Measurements from ENCODE around the gene METTL9.
A peak's percentile ranks its signal among the peaks of the same experiment; 100 is the strongest.
"Not testable (repeated sequence)": the region's sequence is repeated elsewhere in the genome, so short reads cannot be mapped to it uniquely, and the experiment has no call there.

The METTL9 gene

GRCh38 chr16:21574372-21574771 is 25.0 kb upstream of the METTL9 start:
- DNase-seq (ENCODE audit: low read depth in 2 of 2) = no peak

DNA sequence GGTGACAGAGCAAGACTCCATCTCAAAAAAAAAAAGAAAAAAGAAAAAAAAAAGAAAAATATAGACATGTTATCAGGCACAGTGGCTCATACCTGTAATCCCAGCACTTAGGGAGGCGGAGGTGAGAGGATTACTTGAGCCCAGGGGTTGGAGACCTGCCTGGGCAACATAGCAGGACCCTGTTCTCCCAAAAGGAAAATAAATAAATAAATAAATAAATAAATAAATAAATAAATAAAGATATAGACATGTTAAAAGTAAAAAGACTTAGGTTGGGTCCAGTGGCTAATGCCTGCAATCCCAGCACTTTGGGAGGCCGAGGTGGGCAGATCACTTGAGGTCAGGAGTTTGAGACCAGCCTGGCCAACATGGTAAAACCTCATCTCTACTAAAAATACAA is 23.1 kb upstream of the METTL9 start:
- DNase-seq (ENCODE audit: low read depth in 2 of 2) = not testable (repeated sequence)

GRCh38 chr16:21577487-21577886 is 21.9 kb upstream of the METTL9 start:
- not testable (repeated sequence) for DNase-seq (ENCODE audit: low read depth in 2 of 2)

- not testable (repeated sequence) for DNase-seq (ENCODE audit: low read depth in 2 of 2)
Measured at GRCh38 chr16:21578311-21578710, 21.1 kb upstream of the METTL9 start.

- not testable (repeated sequence) for DNase-seq (ENCODE audit: low read depth in 2 of 2)
Measured at GRCh38 chr16:21580131-21580530, 19.2 kb upstream of the METTL9 start.

GRCh38 chr16:21580807-21581206 is 18.6 kb upstream of the METTL9 start:
- no peak for DNase-seq (ENCODE audit: low read depth in 2 of 2)

GRCh38 chr16:21584817-21585216 is 14.6 kb upstream of the METTL9 start:
- no peak for DNase-seq (ENCODE audit: low read depth in 2 of 2)

- not testable (repeated sequence) for DNase-seq (ENCODE audit: low read depth in 2 of 2)
Measured at GRCh38 chr16:21588593-21588992, 10.8 kb upstream of the METTL9 start.

- DNase-seq (ENCODE audit: low read depth in 2 of 2) = no peak
Measured at GRCh38 chr16:21589551-21589950, 9.8 kb upstream of the METTL9 start.

DNA sequence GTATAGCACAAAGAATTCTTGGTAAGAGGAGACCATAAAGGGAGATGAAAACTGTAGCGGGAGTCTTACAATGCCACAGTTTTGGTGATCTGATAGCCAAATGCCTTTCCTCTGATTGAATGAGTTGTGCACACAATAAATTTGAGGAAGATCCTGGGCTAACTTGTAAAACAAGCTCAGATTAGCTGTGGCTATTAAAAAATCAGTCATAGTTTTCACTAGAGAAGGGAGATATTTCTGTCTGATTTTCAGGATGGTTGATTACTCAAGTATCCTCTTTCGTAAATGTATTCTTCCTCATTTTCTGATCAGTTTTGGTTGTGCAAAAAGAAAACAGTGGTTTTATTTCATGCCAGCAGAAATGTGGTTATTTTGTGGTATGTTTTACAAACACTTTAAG is 9.1 kb upstream of the METTL9 start:
- no peak for DNase-seq (ENCODE audit: low read depth in 2 of 2)

DNA sequence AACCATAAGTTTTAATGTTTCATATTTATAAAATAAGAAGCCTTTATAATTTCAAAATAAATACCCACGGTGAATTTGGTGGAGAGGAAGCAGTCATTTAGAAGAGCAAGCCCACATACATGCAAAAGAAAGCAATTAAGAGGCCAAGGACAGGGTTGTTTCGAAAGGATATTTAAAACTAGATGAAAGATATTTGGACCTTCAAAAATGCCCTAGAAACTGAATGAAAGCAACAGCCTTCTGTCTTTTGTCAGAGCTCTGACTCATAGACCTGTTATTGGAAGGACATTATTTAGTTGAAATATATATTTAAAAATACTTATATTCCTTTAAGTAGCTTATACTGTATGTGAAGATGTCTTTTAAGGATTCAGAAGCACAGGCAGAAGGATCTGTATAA is 8.6 kb upstream of the METTL9 start:
- no peak for DNase-seq (ENCODE audit: low read depth in 2 of 2)

DNA sequence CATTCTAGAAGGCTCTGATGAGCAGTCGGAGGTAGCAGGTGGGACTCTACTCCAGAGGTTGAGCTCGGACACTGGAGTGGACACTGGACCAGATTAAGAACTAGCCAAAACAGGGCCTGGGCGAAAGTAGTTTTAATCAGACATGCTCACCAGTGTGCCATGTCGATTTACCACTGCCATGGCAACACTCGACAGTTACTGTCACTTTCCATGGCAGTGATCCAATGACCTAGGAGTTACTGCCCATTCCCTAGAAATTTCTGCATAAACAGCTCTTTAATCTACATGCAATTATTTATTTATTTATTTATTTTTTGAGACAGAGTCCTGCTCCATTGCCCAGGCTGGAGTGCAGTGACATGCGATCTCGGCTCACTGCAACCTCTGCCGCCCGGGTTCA is 7.2 kb upstream of the METTL9 start:
- no peak for DNase-seq (ENCODE audit: low read depth in 2 of 2)

- no peak for DNase-seq (ENCODE audit: low read depth in 2 of 2)
Measured at GRCh38 chr16:21593530-21594289, 5.7 kb upstream of the METTL9 start.

- no peak for DNase-seq (ENCODE audit: low read depth in 2 of 2)
Measured at GRCh38 chr16:21597561-21598030, 1.8 kb upstream of the METTL9 start.

DNA sequence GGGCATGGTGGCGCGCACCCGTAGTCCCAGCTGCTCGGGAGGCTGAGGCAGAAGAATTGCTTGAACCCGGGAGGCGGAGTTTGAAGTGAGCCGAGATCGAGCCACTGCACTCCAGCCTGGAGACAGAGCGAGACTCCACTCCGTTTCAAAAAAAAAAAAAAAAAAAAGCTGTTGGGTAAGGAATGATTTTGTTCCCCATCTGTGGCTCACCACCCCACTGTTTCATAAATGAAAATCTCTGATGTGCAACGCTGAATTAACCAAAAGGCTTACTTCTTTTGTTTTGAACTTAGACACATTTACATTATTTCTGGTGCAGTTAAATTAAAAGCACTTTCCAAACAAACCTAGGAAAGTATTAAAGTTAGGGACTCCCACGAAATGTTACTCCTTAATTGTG is 1.2 kb upstream of the METTL9 start:
- no peak for DNase-seq (ENCODE audit: low read depth in 2 of 2)

DNA sequence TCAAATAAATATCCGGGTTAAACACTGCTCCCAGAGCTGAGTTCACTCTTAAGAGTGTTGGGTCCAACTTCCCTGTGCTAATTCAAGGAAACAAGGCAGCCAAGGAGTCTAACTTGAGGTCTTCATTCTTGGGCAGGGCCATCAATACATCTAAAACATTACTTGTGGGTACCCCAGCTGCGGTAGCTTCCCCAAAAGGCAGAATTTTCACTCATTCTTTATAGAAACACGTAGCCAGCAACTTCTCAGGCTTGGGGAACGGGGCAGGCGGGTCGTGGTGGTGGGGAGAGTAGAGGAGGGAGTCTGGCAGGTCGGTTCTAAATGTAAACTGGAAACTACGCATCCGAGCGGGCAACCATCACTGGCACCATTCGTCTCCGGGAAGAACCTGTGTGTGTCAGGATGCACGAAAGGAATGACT is 666 bp upstream of the METTL9 start:
- peak in 1 of 2 donors; percentile 3 for DNase-seq (ENCODE audit: low read depth in 2 of 2)

DNA sequence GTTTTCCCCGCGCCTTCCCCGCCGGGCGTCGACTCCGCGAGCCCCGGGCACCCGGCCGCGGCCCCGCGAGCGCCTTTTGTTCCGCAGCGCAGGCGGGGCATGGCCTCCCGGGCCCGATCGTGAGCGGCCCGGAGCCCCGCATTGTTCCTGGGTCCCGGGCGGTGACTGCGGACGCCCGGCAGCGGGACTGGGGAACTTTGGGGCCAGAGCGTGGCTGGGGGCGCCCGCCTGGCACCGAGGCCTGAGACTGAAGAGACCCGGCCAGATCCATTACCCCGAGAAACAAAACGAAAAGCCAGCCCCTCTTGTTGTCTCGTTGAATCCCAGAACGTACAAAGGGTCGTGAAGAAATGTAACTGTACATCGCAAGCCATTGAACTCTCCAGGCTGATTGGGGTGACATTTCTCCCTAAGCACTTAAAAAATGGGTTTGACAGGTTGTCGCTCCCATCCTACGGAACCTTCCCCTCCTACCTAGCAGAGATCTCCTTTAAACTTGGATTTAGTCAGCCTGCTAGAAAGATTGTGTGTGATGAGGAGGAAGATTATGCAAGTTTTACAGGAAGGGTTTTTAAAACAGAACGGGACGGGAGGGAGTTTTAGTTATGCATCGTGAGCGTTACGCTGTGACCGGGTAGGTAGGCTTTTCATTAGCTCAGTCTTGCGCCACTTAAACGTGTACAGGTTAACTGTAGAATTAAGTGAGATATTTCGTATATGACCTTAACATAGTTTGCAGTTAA is 825 bp downstream of the METTL9 start:
- DNase-seq (ENCODE audit: low read depth in 2 of 2) = no peak

DNA sequence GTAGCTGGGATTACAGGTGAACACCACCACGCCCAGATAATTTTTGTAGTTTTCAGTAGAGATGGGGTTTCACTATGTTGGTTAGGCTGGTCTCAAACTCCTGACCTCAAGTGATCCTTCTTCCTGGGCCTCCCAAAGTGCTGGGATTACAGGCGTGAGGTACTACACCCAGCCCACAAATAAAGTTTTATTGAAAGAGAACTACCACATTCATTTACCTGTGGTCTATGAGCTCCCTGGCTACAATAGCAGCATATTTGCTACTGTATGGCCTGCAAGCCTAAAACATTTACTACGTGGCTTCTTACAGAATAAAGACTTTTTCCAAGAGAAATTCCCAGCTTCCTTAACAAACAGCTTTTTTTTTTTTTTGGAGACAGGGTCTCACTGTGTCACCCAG is 3.4 kb downstream of the METTL9 start:
- DNase-seq (ENCODE audit: low read depth in 2 of 2) = no peak

DNA sequence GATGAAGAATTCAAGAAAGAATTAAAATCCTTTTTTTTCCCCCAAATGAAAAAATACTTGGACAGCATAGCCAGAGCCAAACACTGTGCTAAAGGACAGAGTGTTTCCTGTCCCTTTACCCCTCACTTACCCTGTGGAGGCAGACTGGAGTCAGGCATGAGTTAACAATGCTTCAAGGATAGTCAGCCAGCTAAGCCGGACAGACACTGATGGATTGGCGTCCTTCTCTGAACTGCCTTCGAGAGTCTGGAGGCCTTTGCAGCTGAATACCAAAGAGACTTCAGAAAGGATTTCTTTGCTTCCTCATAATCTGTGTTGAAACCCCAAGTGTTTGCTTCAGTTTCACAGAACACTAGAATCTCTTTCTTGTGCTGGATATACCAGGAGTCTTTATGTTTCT is 4.6 kb downstream of the METTL9 start:
- no peak for DNase-seq (ENCODE audit: low read depth in 2 of 2)

DNA sequence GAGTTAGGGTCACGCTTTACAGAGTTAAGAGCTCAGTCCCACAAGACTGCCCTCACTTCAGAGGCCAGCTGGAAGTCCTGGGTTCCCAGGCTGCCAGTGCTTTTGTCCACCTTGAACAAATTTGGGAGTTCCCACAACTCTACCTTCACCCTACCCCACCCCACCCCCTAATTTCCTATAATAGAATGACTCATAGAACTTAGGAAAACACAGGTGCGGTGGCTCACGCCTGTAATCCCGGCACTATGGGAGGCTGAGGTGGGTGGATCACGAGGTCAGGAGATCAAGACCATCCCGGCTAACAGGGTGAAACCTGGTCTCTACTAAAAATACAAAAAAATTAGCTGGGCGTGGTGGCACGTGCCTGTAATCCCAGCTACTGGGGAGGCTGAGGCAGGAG is 6.5 kb downstream of the METTL9 start:
- DNase-seq (ENCODE audit: low read depth in 2 of 2) = not testable (repeated sequence)

DNA sequence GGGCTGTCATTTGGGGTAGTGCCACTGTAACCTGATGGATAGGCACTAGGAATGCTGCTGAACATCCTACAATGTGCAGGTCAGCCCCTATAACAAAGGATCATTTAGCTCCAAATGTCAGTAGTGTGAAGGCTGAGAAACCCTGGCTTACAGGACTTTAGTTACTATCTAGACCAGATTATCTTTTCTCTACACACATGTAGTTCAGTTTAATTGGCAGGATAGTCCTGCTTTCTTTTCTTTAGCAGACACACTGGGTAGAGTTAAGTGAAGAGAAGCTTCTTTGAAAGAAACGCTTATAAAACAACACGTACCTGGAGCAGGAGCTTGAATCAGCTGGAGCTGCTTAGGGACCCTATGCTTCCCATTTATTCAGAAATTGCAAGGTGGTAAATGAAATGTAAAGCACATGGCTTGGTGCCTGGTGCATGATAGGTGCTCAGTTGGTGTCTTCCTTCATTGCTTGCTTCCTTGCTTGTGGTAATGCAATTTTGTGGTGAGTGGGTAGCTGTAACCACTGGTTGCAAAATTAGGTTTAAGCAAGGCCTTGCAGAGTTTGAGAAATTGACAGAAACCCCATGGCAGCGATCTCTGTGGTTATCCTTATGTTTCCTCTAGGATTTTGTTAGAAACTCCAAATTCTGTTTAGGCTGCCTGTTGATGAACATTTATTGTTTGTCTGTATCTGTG is 9.4 kb downstream of the METTL9 start:
- DNase-seq (ENCODE audit: low read depth in 2 of 2) = no peak

DNA sequence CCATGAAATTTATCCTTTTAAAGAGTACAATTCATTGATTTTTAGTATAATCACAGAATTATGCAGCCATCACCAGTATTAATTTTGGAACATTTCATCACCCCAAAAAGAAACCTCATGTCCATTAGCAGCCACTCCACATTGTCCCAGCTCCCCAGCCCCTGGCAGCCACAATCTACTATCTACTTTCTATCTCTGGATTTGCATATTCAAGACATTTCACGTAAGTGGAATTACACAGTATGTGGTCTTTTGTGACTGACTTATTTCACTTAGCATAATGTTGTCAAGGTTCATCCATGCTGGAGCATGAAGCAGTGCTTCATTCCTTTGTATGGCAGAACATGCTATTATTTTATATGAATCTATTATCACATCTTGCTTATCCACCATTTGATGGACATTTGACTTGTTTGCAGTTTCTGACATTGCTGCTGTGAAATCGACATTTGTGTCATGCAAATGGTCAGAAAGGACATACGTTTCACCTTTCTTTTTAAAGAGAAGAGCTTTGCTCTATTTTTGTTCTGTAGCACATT is 10.7 kb downstream of the METTL9 start:
- no peak for DNase-seq (ENCODE audit: low read depth in 2 of 2)
